ENCODE measurements around the gene NAA20.

Gene NAA20

DNA sequence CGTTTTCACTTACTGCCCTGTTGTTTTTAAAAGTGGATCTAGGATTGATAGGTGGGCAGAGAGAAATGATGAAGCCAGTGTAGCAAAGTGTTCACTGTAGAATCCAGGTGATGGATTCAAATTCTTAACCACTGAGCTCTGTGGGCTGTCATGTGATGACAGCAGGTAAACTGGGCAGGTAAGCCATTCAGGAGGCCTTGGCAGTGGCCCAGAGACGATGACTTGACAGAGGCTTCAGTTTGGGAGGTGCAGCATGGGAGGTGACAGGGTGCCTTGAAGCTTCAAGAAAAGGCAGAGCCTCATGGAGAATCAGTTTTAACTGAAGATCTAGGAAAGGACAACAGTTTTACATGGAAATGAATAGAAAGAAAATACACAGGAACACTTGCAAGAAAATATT is 2.0 kb downstream of the NAA20 start:
- no peak for DNase-seq (ENCODE audit: low read depth)

DNA sequence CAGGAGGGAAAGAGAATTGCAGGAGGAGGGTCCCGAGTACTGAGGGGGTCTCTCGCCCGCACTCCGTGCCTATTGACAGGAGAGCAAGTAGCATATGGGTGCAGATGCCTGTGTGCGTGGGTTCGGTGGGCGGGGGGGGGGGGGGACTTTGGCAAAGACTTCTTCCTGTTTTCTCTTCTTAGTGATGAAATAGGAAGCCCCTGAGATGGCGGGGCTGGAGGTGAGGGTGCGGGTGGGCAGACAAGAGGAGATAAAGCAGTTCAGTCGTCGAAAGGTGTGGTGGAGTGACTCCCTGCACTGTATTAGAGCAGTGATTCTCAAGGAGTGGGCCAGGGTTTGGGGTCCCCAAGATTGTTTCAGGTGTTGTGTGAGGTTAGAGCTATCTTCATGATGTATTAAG is 3.7 kb downstream of the NAA20 start:
- no peak for DNase-seq (ENCODE audit: low read depth)

DNA sequence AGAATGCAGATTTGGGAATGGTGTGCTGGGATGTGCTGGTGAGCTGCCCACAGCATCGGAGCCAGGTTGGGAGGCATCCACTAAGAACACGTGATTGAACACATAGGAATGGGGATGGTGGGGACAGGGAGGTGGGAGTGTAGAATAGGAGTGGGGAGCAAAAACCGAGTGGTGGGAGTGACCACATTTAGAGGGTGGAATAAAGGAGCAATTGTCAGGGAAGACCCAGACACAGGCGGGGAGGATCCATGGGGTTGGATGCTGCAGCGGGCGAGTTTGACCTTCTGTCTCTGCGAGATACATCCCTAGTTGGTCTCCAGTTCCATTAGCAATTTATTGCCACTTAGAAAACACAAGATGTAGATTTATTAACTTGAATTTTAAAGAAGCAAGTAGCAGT is 4.7 kb downstream of the NAA20 start:
- no peak for DNase-seq (ENCODE audit: low read depth)

GRCh38 chr20:20022498-20022897 is 5.3 kb downstream of the NAA20 start:
- DNase-seq (ENCODE audit: low read depth): no peak

- DNase-seq (ENCODE audit: low read depth): no peak
Observed at GRCh38 chr20:20023395-20023794, 6.2 kb downstream of the NAA20 start.

DNA sequence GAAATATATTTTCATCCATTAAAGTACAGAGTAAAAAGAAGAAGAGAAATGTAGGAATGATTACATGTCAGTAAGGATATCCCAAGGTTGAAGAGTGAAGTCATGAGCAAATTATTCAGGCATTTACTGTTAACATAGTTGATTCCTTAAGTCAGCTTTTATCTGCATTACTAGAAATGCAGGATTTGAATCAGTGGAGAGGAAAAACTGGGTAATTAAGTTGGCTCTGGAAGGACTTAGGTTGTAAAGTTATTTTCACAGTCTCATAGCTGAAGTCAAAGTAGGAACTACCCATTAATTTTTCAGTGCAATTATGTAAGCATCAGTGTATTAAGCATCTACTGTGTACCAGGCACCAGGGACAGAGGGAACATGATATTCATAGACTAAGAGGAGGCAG is 7.8 kb downstream of the NAA20 start:
- no peak for DNase-seq (ENCODE audit: low read depth)

- no peak for DNase-seq (ENCODE audit: low read depth)
Observed at GRCh38 chr20:20027284-20027683, 10.1 kb downstream of the NAA20 start.

DNA sequence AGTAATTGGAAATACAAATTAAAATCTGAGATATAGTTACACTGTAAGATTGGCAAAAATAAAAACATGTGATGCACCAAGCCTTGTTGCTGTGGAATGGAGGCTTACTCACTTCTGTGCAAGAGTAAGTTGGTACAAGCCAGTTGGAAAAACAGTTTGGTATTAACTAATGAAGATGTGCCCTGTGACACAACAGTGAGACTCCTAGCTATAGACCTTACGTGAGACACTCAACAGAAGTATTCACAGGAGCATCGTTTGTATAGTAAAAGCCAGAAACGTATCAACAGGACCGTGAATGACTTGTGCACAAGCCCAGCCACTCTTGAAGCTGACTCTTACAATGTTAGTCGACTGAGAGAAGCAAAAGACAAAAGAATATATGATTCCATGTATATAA is 14.6 kb downstream of the NAA20 start:
- no peak for DNase-seq (ENCODE audit: low read depth)

GRCh38 chr20:20034486-20034885 is 17.3 kb downstream of the NAA20 start:
- DNase-seq (ENCODE audit: low read depth): no peak

- DNase-seq (ENCODE audit: low read depth): no peak
Observed at GRCh38 chr20:20036756-20037155, 19.6 kb downstream of the NAA20 start.

- DNase-seq (ENCODE audit: low read depth): no peak
Observed at GRCh38 chr20:20037960-20038359, 20.8 kb downstream of the NAA20 start.

DNA sequence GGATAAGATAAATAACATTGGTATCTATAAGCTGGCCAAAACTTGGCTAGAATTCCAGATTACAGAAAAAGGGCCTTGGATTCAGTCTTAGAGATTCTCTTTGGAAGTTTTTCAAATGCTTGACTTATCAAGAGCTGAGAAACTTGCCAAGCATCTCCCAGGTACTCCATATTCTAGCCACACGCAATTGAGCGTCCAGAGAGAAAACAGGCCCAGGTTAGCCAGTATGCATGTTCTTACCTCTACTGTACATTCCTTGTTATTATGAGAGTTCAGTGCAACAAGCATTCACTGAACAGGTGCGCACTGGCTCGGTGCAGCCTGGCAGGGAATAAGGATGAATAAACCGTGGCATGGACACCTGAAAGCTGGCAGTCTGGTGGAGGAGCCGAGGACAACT is 21.4 kb downstream of the NAA20 start:
- DNase-seq (ENCODE audit: low read depth): no peak

- no peak for DNase-seq (ENCODE audit: low read depth)
Observed at GRCh38 chr20:20039752-20040387, 22.7 kb downstream of the NAA20 start.

DNA sequence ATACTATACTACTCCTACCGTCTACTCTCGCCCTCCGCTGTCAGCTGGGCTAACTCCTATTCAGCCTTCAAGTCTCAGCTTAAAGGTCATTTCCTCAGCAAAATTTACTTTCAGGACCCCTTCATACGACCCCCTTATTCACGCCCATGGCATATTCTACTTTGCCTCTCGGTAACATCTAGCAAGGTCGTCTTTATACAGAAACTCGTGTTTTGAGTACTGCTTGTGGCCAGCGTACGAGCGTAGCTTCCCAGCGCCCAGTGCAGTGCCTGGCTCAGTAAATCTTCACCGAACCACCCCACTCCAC is 34.6 kb downstream of the NAA20 start:
- DNase-seq (ENCODE audit: low read depth): no peak

DNA sequence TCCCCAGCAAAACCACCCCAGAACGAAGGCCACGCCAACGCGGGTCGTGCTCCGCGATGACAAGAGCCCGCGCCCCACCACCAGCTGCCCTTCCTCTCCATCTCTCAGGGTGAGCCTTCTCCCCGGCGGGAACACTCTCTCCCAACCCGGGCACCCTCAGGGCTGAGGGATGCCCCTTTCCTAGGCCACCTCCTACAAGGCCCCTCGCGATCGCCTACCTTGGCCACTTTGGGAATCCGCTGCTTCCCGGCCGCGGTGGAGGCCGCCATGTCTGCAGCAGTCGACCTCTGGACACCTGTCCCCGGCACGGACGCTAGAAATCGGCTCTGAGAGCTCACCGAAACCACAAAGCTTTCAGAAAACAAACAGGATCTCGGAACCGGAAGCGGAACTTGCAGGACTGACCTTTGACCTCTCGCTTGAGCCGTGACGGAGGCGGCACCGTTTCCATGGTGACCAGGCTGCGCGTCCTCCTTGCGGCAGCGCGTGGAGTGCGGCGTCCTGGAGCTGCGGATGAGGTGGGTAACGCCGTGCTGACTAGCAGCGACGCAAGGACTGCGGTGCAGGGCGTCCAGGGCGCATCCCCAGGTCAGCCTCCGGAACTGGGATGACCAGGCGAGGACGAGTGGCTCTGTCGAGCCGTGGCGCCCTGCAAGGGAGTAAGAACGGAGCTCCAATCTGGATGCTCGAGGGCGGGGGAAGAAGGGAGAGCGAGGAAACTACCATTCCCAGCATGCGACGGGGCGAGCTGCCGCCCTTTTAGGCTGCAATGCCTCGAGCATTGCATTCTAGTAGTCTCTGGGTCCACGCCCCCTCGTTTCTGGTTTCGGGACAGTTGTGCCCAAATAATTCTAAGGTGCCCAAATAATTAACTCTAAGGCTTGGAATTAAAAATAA is 35.2 kb downstream of the NAA20 start, which contains the start of the genes CFAP61 and CRNKL1:
Gene CFAP61, plus strand, starts transcription at position 459 of the 897 bp plus-strand sequence. CDS start 4,122 bp downstream, outside the sequence.
Gene CRNKL1, minus strand, starts transcription at position 393 of the 897 bp plus-strand sequence. Its CDS starts 124 bp downstream, at position 269.
- DNase-seq (ENCODE audit: low read depth): peak; percentile 92

GRCh38 chr20:20060234-20060998 is 43.3 kb downstream of the NAA20 start:
- no peak for DNase-seq (ENCODE audit: low read depth)

GRCh38 chr20:20063941-20064702 is 47.0 kb downstream of the NAA20 start:
- no peak for DNase-seq (ENCODE audit: low read depth)

DNA sequence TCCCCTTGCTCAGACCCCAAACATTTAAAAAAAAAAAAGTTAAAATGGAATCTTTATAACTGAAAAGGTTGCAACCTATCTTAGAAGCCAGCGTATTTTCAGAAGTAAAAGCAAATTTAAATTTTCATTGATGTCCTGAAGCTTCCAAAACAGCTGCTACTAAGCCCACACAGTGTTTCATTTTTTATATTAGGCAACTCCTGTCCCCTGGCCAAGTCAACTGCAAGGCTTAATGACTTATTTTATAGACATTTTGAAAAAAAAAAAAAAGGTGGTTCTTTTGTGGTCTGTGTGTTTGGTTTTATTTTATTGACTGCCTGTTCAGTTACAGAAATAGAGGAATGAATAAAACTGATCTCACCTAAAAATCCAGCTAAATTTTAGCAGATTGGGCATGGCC is 48.2 kb downstream of the NAA20 start:
- DNase-seq (ENCODE audit: low read depth): no peak

- DNase-seq (ENCODE audit: low read depth): no peak
Observed at GRCh38 chr20:20070871-20071726, 53.9 kb downstream of the NAA20 start.

DNA sequence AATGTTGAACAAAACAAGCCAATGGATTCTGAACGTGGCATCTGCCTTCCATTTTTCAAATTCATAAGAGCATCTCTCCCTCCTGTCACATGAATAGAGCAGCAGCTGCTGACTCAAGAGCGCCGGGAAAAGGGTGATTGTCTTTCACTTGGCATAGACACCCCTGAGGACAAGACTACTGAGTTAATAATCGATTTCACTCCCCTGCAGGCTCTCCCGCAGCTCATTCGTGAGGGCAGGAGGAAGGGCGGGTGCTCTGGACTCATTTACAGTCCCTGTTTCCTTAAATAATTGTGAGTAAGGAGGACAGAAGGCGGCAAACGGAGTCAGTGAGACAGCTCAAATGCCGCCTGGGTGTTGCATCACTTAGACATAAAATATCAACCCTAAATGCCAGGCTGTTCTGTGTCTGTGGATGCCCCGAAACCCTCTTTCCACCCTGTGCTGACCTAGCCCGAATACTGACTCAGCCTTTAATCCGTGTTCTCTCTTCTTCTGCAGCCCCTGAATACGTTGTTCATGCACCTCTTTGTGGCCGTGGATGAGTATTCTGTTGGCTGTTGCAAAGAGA is 56.7 kb downstream of the NAA20 start:
- no peak for DNase-seq (ENCODE audit: low read depth)

DNA sequence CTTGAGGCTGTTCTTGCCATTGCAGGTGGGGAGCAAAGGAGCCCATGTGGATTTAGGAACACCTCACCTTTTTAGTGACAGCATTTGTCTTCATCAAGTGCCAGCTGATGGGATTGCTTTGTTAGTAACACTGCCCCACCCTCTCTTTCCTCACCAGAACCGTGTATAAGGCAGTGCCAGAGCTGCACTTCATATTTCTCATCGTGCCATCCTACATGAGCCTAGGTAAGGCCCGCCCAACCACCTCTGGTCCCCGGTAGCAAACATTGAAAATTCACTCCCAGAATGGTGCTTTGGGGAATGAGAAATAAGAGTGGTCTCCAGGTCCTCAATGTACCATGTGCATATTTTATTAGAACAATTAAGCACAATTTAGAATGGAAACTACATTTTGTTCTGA is 57.9 kb downstream of the NAA20 start:
- DNase-seq (ENCODE audit: low read depth): no peak

All from stimulated activated CD8-positive, alpha-beta memory T cell treated with anti-CD3 and anti-CD28 coated beads, Interleukin-15, amount 100 ng/mL, for 24 hours (primary cell).